ENCODE data around the gene JSRP1.

Gene JSRP1

GRCh38 chr19:2214251-2214650, 42.0 kb downstream of the JSRP1 start:
- FAIRE-seq = no peak

DNA sequence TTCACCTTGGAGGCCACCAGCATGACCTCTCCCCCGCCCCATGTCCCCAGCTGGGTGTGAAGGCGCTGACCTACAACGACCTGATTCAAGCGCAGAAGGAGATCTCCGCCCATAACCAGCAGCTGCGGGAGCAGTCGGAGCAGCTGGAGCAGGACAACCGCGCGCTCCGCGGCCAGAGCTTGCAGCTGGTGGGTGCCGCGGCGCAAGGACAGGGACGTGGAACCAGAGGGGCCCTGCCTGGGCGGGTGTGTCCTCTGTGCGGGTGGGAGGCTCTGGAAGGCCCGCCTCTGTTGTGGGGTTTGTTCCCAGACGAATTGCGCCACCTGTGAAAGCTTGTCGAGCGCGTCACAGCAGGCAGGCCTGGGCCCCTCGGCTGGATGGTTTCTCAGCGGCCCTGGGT, 42.4 kb downstream of the JSRP1 start:
- no peak for FAIRE-seq

- no peak for FAIRE-seq
These were observed 43.1 kb downstream of the JSRP1 start for GRCh38 chr19:2212861-2213711.

DNA sequence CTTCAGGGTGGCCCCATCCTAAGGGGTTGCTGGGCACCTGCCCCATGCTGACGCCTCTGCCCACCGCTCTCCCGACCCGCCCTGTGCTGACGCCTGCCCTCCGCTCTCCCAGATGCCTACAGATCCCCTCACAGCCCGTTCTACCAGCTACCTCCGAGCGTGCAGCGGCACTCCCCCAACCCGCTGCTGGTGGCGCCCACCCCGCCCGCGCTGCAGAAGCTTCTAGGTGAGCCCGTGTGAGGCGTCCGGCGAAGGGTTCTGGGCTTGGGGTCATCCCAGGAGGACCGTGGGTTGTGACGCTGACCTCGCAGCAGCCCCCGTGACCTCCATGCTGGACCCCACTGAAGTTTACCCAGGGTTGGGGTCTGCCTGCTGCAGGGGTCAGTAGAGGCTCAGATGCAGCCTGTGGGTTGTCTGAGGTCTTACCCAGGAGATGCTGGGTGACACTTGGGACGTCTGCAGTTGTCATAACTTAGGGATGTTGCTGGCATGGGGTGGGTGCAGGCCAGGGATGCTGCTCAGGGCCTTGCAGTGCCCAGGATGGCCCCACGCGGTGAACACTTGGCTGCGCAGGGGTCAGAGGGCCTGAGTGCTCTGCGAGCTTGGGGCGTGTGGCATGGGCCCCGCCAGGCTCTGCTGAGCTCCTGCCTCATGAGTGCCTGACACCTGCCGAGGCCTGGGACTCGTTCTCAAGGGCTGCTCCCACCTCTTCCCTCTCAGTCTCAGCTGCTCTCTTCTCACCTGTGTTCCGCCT, 45.1 kb downstream of the JSRP1 start:
- no peak for FAIRE-seq

DNA sequence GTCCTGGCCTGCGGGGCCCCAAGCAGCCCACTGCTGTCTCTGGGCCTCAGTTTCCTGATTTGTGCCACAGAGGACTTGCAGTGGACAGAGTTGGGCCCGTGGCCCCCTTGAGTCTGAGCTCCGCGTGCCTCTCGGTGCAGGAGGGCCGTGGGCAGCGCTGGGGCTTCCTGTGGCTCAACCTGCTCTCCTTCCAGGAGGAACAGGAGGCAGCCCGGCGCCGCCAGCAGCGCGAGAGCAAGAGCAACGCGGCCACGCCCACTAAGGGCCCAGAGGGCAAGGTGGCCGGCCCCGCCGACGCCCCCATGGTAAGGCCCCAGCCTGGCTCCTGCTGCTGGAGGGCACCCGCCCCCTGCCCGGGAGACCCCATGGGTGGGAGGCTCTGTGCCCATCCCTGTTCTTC, 46.0 kb downstream of the JSRP1 start:
- FAIRE-seq = no peak

DNA sequence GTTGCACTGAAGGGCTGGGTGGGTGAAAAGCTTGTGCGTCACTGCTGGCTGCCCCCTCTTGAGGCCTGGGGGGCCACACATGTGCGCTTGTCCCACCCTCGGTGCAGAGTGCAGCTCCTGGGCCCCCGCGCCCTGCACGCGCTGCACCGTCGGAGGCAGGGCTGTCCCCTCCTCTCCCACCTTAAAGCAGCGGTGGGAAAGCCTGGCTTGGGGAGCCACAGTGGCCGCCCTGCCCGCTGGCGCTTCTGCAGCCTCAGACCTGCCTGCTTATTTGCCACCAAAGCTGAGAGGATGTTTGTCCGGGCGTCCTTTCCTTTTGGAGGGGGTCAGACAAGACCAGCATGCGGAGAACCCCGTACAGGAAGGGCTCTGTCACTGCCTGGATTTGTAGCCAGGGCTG, 46.8 kb downstream of the JSRP1 start:
- FAIRE-seq = no peak

DNA sequence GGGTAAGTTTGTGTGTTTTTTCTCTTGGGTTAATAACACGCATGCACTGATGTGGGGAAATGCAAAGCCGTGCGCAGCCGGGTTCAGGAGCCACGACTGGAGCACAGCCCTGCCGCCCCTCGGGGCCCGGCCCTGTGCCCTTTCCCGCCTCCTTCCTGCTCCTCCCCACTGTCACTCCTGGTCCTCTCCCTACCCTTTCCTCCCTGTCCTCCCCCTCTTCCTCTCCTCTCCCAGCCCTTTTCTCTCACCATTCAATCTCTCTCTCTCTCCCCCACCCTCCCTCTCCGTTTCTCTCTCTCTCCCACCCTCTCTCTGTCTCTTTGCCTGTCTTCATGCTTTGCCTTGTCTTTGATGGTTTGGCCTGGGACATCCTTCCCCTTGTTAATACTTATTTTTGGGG, 47.2 kb downstream of the JSRP1 start:
- FAIRE-seq = no peak

GRCh38 chr19:2207991-2208860, 48.0 kb downstream of the JSRP1 start:
- FAIRE-seq = no peak

GRCh38 chr19:2207008-2207407, 49.2 kb downstream of the JSRP1 start:
- FAIRE-seq = no peak

DNA sequence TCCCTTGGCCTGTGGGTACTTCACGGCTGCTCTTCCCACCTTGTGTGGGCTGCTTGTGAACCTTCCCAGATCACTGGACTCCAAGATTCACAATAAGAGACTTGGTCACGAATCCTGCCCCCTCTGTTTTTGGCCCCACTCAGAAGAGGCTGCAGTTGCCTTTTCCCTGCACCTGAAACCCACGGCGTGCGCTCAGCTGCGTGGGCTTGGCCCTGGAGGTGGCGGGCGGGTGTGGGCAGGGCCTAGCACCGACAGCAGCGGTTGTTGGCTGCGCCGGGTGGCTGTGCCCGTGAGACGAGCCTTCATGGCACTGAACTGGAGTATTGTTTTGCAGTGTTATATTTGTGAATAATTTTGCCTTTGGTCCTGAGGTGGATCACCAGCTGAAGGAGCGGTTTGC, 53.9 kb downstream of the JSRP1 start:
- FAIRE-seq = no peak

Measured in G401.6 (cell line).